ENCODE data around the gene ERCC8. TPM values are rescaled to one million over a fixed set of nuclear protein-coding genes. Genes with fewer than 3 reads are reported as not detected.

The ERCC8 gene
- total and polyA plus RNA-seq, 10 of the 15 experiments (the other 5 are each of a cell fraction or from before 2014, with no cell fraction given): 10.4 to 31.2 (median 16.4) TPM

- ChIA-PET RAD21 (ENCODE audit: unreplicated experiment) (interaction anchor here (1.8 kb wide), 1 partner anchor 205 kb away, joined by 5 read pairs; no protein-coding TSS in a partner anchor), CTCF (interaction anchor here (1.0 to 1.8 kb wide), 6 partner anchors 8 to 207 kb away, joined by 3 to 7 read pairs (median 6); no protein-coding TSS in a partner anchor), POLR2A (no interaction called here), SMC1A (ENCODE audit: uncharacterized antibody, unreplicated experiment) (no interaction called here)
- no peak overlapping the region for H3K9ac ChIP-seq (ENCODE audit: control insufficient read depth, insufficient read depth, low read length)
- no TSS peak for BruUV-seq (replicated peaks)
- H4K20me1 ChIP-seq (ENCODE audit: control insufficient read depth, insufficient read depth): no peaks in the 10 kb centered on the region
- TF ChIP-seq NBN (IDR thresholded peaks at IDR 0.05) (no peak), SUZ12 (IDR thresholded peaks at IDR 0.05; ENCODE audit: unreplicated experiment) (no peak), RAD21 (IDR thresholded peaks at IDR 0.05; ENCODE audit: insufficient read depth, low read depth, low read length) (peak; percentile 50), CTCF (IDR thresholded peaks at IDR 0.05 in 2 of 3, conservative IDR thresholded peaks at IDR 0.05 in 1 of 3; ENCODE audit: control insufficient read depth in 2 of 3, extremely low read depth in 1 of 3, insufficient read depth in 1 of 3, low read depth in 3 of 3, low read length in 3 of 3) (peak; percentile 47 to 58 (median 50); a peak in 5 of 6 replicates), SMC3 (IDR thresholded peaks at IDR 0.05; ENCODE audit: borderline replicate concordance, low read length) (peak; percentile 60)
- in situ Hi-C loops (cut with MboI) (no loop called here), intact Hi-C loops (cut with micrococcal nuclease; ENCODE audit: unreplicated experiment) (loop anchor here (1.0 to 5.0 kb wide), 2 partner anchors 206 to 586 kb away; no protein-coding TSS in a partner anchor)
- no peak overlapping the region for H3K4me2 ChIP-seq (ENCODE audit: control insufficient read depth, insufficient read depth)
- DNase-seq (ENCODE audit: low read depth, low spot score): no peak
- no peaks in the 10 kb centered on the region for H3K36me3 ChIP-seq (ENCODE audit: control insufficient read depth in 2 of 2, insufficient read depth in 2 of 2, low read length in 1 of 2)
- H3K79me2 ChIP-seq (ENCODE audit: control insufficient read depth, insufficient read depth, low read length): no peaks in the 10 kb centered on the region
- H3K4me1 ChIP-seq (ENCODE audit: control insufficient read depth, insufficient read depth, low read length): no peaks in the 10 kb centered on the region
- H3K27ac ChIP-seq (ENCODE audit: control insufficient read depth, insufficient read depth): no peak overlapping the region
- H3K4me3 ChIP-seq: no peak overlapping the region
- no peaks in the 10 kb centered on the region for H3K27me3 ChIP-seq (replicated peaks in 1 of 2; ENCODE audit: control insufficient read depth in 2 of 2, insufficient read depth in 2 of 2, low read length in 1 of 2)
- no peak overlapping the region for H2AFZ ChIP-seq (ENCODE audit: control insufficient read depth, low read depth, low read length)
- peak; percentile 68 for ATAC-seq
- H3K9me3 ChIP-seq (replicated peaks; ENCODE audit: control insufficient read depth, insufficient read depth, low read length): no peaks in the 10 kb centered on the region
- FAIRE-seq: peak; percentile 71
Observed at GRCh38 chr5:60883229-60883628, 61.6 kb downstream of the ERCC8 start.

DNA sequence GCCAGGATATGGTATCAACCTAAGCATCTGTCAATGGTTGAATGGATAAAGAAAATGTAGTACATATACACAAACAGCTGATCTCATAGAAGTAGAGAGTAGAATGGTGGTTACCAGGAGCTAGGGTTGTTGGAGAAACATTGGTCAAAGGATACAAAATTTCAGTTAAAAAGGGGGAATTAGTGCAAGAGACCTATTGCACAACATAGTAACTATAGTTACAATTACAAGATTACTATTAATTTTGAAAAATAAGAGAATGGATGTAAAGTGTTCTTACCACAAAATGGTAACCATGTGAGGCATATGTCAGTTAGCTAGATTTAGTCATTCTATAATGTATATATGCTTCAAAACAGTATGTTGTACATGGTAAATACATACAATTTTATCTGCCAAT lies 72.0 kb downstream of the ERCC8 start:
- ChIA-PET RAD21 (ENCODE audit: unreplicated experiment) (no interaction called here), SMC1A (ENCODE audit: uncharacterized antibody, unreplicated experiment) (interaction anchor here (0.6 kb wide), 1 partner anchor 1602 kb away, joined by 3 read pairs; no protein-coding TSS in a partner anchor), CTCF (interaction anchor here (1.5 kb wide), 1 partner anchor 204 kb away, joined by 3 read pairs; no protein-coding TSS in a partner anchor), POLR2A (no interaction called here)
- H3K27me3 ChIP-seq (replicated peaks in 1 of 2; ENCODE audit: control insufficient read depth in 2 of 2, insufficient read depth in 2 of 2, low read length in 1 of 2): no peaks in the 10 kb centered on the region
- no peaks in the 10 kb centered on the region for H3K79me2 ChIP-seq (ENCODE audit: control insufficient read depth, insufficient read depth, low read length)
- no peak overlapping the region for H3K4me2 ChIP-seq (ENCODE audit: control insufficient read depth, insufficient read depth)
- in situ Hi-C loops (cut with MboI): no loop called here
- H4K20me1 ChIP-seq (ENCODE audit: control insufficient read depth, insufficient read depth): no peaks in the 10 kb centered on the region
- no peaks in the 10 kb centered on the region for H3K36me3 ChIP-seq (ENCODE audit: control insufficient read depth in 2 of 2, insufficient read depth in 2 of 2, low read length in 1 of 2)
- FAIRE-seq (no peak), DNase-seq (ENCODE audit: low read depth, low spot score) (no peak), ATAC-seq (no peak)
- H3K9me3 ChIP-seq (replicated peaks; ENCODE audit: control insufficient read depth, insufficient read depth, low read length): no peaks in the 10 kb centered on the region
- H2AFZ ChIP-seq (ENCODE audit: control insufficient read depth, low read depth, low read length): no peak overlapping the region
- no peak overlapping the region for H3K27ac ChIP-seq (ENCODE audit: control insufficient read depth, insufficient read depth)
- H3K9ac ChIP-seq (ENCODE audit: control insufficient read depth, insufficient read depth, low read length): no peak overlapping the region
- no TSS peak for BruUV-seq (replicated peaks)
- no peaks in the 10 kb centered on the region for H3K4me1 ChIP-seq (ENCODE audit: control insufficient read depth, insufficient read depth, low read length)
- H3K4me3 ChIP-seq: no peak overlapping the region
- intact Hi-C loops (cut with micrococcal nuclease; ENCODE audit: unreplicated experiment): no loop called here
- no peak for TF ChIP-seq BHLHE40 (IDR thresholded peaks at IDR 0.05; ENCODE audit: borderline replicate concordance in 1 of 2, low read depth in 2 of 2, low read length in 1 of 2)
- TF ChIP-seq TAF1 (IDR thresholded peaks at IDR 0.05; ENCODE audit: borderline replicate concordance, low read depth, low read length): no peak
- TF ChIP-seq ZBTB33 (IDR thresholded peaks at IDR 0.05): no peak
- TF ChIP-seq, protein P1, sequence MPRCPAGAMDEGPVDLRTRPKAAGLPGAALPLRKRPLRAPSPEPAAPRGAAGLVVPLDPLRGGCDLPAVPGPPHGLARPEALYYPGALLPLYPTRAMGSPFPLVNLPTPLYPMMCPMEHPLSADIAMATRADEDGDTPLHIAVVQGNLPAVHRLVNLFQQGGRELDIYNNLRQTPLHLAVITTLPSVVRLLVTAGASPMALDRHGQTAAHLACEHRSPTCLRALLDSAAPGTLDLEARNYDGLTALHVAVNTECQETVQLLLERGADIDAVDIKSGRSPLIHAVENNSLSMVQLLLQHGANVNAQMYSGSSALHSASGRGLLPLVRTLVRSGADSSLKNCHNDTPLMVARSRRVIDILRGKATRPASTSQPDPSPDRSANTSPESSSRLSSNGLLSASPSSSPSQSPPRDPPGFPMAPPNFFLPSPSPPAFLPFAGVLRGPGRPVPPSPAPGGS (IDR thresholded peaks at IDR 0.05; ENCODE audit: borderline replicate concordance, insufficient read depth, low read depth, low read length, poor library complexity, severe bottlenecking): no peak
